Measurements from ENCODE around the gene HSPG2.

HSPG2 gene

DNA sequence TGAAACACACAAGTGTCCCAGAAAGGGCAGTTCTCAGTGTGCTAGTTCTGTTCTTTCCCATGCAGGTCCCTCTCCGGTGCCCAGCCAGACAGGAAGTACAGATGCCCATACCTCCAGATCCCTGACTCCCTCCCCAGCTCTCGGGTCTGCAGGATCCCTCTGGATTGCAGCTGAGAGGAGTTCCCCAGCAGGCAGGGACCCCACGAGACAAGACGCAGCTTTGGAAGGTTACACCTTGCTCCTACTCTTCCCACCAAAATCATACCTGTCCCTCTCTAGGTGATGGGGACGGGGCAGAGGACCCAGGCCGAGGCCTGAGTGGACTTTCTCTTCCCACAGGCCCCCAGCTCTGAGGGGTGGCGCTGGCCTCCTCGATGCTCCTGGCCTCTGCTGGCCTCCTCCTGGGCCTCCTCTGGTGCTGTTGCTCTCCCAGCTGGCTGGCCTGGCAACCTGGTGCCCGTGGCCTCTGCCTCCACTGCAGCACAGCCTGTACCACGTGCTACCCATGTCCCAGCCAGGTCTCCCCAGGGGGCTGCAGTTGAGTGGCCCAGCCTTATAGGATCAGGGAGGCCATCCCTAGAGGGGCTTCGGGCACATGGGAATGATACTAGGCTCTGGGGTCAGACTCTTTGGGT lies 115.6 kb downstream of the HSPG2 start:
- no peak for DNase-seq

- DNase-seq, result no peak
Measured at GRCh38 chr1:21820597-21821232, 116.4 kb downstream of the HSPG2 start.

- peak; percentile 80 for DNase-seq
Measured at GRCh38 chr1:21818656-21819055, 118.5 kb downstream of the HSPG2 start.

- DNase-seq, result peak; percentile 91
Measured at GRCh38 chr1:21816602-21817302, 120.4 kb downstream of the HSPG2 start.

GRCh38 chr1:21815724-21816321 lies 121.3 kb downstream of the HSPG2 start:
- DNase-seq, result no peak

DNA sequence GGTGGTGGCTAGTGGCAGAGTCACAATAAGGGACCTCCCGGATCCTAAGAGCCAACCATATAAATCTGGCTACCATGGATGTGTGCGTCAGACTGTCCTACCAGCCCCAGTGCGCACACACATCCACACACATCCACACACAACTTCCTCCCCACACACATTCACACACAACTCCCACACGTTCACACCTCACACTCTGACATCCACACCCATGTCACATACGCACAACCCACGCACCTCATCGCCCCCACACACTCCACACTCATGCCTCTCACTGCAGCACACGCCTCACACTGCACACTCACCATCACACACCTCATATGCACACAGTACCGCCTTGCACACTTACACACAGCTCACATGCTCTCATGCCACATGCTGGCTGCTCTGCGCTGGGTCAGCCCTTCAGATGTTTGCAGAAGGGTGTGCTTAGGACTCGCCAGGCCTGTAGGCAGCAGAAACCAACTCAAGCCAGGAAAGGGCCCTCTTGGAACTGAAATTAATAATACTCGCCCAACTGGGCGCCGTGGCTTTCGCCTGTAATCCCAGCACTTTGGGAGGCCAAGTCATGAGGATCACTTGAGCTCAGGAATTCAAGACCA lies 122.0 kb downstream of the HSPG2 start:
- no peak for DNase-seq

DNA sequence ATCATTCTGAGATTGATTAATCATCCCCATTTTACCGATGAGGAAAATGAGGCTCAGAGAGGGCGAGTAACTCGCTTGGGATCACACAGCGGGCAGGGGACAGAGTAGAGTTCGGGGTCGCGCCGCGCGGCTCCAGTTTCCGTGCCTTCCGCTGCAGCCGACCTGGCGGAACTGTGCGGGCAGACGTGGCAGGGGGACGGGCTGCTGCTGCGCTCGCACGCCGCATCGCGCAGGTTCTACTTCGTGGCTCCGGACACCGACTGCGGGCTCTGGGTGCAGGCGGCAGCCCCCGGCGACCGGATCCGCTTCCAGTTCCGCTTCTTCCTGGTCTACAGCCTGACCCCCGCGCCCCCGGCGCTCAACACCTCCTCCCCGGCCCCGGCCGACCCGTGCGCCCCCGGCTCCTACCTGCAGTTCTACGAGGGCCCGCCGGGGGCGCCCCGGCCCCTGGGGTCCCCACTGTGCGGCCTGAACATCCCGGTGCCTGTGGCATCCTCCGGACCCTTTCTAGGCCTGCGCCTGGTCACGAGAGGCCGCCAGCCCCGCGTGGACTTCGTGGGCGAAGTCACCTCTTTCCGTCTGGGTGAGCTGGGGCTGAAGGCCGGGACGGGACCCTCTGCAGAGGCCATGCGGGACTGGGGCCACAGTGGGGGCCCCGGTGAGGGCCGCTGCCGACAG lies 122.7 kb downstream of the HSPG2 start:
- DNase-seq, result peak; percentile 80

DNA sequence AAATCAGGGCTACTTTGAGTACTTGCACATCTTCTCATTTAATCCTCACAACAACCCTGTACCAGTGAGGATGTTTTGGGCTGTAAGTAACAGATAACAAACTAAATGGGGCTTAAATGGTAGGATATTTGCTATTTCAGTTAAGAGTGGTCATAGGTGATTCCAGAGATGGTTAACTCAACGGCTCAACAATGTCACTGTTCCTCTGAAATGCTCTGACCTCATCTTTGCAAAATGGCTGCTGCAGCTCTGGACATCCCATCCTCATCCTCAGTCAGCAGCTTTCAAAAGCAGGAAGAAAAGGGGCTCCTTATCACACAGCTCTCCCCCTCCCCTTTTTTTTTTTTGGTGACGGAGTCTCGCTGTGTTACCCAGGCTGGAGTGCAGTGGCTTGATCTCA lies 123.6 kb downstream of the HSPG2 start:
- DNase-seq, result no peak

DNA sequence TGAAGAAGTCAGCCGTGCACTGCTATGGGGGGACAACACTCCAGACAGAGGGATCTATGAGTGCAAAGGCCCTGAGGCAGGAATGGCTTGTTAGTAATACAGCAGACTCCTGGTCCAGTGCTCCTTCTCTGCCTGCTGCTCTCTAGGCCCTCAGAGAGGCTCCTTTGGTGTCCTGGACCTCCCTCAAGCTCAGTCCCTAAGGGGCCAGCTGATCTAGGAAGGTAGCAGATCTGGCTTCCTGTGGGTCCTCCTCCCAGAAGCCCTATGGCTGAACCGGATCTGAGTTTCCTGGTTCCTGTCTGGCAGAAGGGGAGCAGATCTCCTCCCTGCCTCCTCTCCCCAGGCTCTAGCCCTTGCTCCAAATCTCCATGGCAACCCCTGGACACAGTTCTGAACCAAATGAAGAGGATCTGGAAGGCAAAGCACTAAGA lies 125.2 kb downstream of the HSPG2 start, which contains the start of gene LDLRAD2:
Gene LDLRAD2 (plus strand): TSS at position 391 of the 431 bp plus-strand sequence. CDS start 187 bp downstream, outside the sequence.
- no peak for DNase-seq

DNA sequence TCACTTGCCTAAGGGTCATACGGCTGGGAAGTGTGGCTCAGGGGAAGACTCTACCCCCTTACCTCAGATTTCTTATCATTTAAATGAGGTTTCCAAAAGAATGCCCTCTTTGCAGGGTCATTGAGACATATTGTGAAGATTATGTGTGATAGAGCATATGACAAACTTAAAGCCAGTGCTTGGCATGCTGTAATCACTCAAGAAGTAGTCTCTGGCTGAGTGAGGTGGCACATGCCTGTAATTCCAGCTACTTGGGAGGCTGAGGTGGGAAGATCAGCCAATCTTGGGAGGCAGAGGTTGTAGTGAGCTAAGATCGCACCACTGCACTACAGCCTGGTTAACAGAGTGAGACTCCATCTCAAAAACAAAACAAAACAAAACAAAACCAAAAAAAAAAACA lies 132.6 kb downstream of the HSPG2 start:
- no peak for DNase-seq

DNA sequence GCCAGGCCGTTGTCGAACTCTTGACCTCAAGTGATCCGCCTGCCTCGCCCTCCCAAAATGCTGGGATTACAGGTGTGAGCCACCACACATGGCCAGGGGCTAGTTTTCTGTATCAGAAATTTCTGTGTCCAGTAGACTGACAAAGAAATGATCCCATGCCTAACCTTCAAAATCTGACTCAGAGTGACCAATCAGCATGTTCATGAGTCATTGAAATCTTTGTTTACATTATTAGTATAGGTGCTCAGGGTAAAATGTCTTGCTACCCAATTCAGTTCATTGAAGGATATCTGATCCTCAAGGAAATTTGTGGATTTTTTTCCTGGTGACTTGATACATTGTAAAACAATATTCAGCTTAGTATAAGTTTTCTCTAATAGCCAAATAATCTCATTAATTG lies 136.0 kb downstream of the HSPG2 start:
- no peak for DNase-seq

DNA sequence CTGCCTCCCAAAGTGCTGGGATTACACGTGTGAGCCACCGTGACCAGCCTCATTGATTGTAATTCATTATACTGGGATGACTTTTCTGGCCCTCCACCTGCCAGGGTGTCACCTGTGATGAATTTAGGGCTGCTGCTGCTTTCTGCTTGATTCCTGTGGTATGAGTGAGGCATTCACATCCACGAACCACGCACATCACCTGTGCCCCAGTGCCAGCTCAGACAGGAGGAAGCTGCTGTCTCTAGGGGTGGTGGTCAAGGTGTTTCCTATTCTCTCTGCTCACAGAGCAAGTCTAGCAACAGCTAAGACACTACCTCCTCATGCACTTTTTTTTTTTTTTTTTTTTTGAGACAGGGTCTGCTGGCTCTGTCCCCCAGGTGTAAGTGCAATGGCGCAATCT lies 137.4 kb downstream of the HSPG2 start:
- DNase-seq, result no peak

DNA sequence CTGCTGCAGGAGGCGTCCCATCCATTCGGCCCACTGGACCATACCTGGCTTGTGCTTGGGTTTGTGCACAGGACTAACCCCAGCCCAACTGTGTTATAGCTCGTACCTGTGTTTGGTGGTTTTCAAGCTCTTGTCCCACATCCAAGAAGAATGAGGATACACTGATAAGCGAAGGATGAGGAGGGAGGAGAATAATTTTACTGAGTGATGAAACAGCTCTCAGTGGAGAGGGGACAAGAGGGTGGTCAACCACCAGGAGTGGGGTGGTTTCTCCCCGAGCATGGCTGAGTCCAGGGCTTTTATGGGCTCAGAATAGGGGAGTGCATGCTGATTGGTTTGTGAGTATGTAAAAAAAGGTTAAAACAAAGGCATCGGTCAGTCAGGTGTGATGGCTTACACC lies 142.0 kb downstream of the HSPG2 start:
- DNase-seq, result no peak

DNA sequence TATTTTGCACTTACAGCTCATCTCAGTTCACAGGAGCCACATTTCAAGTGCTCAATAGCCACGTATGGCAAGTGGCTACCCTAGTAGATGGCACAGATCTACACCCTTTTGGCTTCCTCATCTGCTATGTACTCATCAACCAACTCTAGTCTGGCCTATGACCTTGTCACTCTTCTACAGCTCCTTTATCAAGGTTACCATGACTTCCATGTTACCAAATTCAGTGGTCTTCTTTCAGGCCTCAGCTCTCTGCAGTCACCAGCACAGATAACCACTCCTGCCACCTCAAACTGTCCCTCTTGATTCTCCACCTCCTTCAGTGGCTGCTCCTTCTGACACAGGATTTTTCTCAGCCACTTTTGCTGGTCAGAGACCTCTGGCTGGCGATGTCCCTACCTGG lies 142.5 kb downstream of the HSPG2 start:
- no peak for DNase-seq

- DNase-seq, result no peak
Measured at GRCh38 chr1:21793104-21793503, 144.0 kb downstream of the HSPG2 start.

GRCh38 chr1:21786640-21787039 lies 150.5 kb downstream of the HSPG2 start:
- no peak for DNase-seq

DNA sequence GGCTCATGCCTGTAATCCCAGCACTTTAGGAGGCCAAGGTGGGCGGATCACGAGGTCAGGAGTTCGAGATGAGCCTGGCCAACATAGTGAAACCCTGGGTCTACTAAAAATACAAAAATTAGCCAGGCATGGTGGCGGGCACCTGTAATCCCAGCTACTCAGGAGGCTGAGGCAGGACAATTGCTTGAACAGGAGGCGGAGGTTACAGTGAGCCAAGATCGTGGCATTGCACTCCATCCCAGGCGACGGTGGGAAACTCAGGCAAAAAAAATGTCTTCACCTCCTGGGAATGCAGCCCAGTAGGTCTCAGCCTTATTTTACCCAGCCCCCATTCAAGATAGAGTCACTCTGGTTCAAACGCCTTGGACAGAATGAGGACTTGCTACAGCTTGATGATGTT lies 151.3 kb downstream of the HSPG2 start:
- DNase-seq, result peak; percentile 70

DNA sequence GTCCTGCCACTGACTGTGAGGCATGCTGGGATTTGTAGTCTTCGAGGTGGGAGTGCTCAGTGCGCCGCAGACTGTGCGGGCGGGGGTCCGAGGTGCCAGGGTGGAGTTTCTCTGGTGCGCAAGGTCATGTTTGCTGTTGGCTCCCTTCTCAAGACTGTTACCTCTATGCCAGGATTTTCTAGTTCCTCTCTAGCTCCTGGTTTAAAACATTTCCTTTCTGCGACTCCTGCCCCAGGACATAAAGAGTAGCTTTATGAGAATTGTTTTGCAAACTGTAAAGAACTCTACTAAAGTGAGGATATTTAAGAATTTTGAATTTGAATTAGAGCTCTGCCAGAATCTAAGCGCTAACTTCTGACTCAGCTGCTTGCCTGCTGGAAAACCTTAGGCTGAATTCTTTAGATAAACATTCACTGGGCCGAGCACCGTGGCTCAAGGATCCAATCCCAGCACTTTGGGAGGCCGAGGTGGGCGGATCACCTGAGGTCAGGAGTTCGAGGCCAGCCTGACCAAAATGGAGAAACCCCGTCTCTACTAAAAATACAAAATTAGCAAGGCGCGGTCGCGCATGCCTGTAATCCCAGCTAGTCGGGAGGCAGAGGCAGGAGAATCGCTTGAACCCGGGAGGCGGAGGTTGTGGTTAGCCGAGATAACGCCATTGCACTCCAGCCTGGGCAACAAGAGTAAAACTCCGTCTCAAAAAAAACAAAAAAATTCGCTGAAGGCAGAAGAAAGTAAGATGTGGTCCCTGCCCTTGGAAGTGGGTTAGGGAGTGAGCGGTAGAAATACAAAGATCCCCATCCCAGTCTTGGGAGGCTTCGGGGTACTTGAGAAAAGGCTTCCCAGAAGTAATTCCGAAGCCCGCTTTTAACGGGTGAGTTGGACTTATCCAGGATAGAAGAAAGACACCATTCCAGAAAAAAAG lies 153.2 kb downstream of the HSPG2 start:
- DNase-seq, result peak; percentile 99

DNA sequence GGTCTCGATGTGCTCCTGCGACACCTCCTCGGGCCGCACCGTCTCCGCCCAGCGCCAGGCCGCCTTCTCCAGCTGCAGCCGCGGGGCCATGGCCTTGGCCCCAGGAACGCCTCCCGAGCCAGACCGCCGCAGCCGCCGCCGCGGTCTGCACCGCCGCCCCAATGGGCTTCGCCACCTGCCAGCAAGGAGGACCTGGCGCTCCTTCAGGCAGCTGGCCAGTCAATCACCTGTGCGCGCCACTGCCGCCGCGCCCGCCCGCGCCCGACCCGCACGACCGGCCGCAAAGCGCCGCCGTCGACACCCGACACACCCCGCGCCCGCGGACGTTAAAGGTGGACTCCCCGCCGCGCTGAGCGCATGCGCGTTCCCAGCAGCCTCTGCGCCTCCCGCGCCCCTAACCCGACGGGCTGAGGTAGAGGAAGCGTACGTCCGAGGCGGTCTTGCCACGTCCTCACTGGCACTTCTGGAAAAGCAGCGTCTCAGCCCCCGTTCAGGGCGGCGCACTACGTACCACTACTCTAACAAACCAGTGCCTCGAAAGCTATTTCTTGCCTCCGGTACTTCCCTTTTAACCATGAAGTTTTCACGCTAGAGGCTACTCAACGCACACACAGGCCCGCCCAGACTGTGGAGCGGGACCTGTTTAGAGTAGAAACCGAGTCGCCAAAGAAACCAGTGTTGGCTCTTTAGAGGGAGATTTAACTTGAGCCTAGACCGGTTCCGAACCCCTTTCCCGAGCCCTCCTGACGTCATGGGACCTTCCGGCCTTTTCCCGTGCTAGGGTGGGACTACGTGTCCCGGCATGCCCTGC lies 154.0 kb downstream of the HSPG2 start, which contains the start of gene USP48:
Gene USP48 (minus strand): TSS at position 282 of the 811 bp plus-strand sequence. CDS start 192 bp downstream, at position 90.
- DNase-seq, result peak; percentile 97

- peak; percentile 52 for DNase-seq
Measured at GRCh38 chr1:21782349-21782867, 154.7 kb downstream of the HSPG2 start.
